PC-9 (cell line): ENCODE results near the gene SPDYE9.
"Not testable (repeated sequence)": the region's sequence is repeated elsewhere in the genome, so short reads cannot be mapped to it uniquely, and the experiment has no call there.

Experiments used
- EZH2 ChIP-seq: fragments of 200-600 bp; sonication (generic); IDR thresholded peaks from 2 replicates; pipeline ENCODE4 v1.8.0; 2017; ENCODE audit warnings: antibody characterized with exemption, low read depth
- TF ChIP-seq, protein P1 (sequence below): fragments of 200-600 bp; sonication (generic); conservative IDR thresholded peaks from 2 replicates; pipeline ENCODE4 v1.6.1; 2017; ENCODE audit warnings: mixed run types, antibody characterized with exemption, mild to moderate bottlenecking, moderate library complexity

DNA sequence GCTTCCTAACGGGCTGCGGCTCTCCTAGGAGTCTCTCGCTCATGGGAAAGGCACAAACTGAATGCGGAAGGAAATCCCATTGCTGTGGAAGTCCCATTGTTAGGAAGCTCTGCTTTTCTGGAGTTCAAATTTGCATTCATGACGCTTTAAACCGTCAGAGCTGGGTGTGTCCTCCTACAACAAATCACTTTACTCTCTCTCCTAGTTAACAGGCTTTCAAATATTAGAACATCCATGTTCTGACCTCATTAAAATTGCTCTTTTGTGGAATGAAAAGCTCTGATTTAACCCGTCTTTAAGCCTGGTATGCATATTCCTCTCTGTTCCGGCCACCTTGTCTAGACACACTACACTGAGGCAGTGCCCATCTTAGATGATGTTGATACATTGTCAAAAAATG is 28.0 kb downstream of the SPDYE9 start, which contains the start of gene SPDYE11:
- TF ChIP-seq, protein P1, sequence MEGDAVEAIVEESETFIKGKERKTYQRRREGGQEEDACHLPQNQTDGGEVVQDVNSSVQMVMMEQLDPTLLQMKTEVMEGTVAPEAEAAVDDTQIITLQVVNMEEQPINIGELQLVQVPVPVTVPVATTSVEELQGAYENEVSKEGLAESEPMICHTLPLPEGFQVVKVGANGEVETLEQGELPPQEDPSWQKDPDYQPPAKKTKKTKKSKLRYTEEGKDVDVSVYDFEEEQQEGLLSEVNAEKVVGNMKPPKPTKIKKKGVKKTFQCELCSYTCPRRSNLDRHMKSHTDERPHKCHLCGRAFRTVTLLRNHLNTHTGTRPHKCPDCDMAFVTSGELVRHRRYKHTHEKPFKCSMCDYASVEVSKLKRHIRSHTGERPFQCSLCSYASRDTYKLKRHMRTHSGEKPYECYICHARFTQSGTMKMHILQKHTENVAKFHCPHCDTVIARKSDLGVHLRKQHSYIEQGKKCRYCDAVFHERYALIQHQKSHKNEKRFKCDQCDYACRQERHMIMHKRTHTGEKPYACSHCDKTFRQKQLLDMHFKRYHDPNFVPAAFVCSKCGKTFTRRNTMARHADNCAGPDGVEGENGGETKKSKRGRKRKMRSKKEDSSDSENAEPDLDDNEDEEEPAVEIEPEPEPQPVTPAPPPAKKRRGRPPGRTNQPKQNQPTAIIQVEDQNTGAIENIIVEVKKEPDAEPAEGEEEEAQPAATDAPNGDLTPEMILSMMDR = not testable (repeated sequence)
- TF ChIP-seq EZH2 = not testable (repeated sequence)
